Kidney epithelial cell (primary cell): ENCODE data around the gene WDCP. TPM values are rescaled to one million over a fixed set of nuclear protein-coding genes. Genes with fewer than 3 reads are reported as not detected.
A peak's percentile ranks its signal among the peaks of the same experiment; 100 is the strongest.

Experiments
- DNase-seq: peaks from one replicate; pipeline ENCODE4 v3.0.0-alpha.2; 2010; ENCODE audit warnings: low read depth
- H3K27me3 ChIP-seq: 2 replicates; pipeline ENCODE4 v1.6.0; 2011; ENCODE audit warnings: low read length; ENCODE audit not compliant: control insufficient read depth, insufficient read depth
- H3K36me3 ChIP-seq: 2 replicates; pipeline ENCODE4 v1.5.1; 2011; ENCODE audit warnings: low read length; ENCODE audit not compliant: control insufficient read depth, insufficient read depth
- H3K4me3 ChIP-seq: 2 replicates; pipeline ENCODE4 v1.5.1; 2011; ENCODE audit warnings: low read depth, mild to moderate bottlenecking, control low read depth, low read length
- total RNA-seq: library from RNA; depleted of rRNA; stranded (reverse); fragments of >200 nt; gene quantifications from 2 replicates; pipeline ENCODE4 v1.2.3, GENCODE V29; 2015
- TF ChIP-seq, protein P1 (sequence below): IDR thresholded peaks from 2 replicates; pipeline ENCODE4 v1.5.1; 2011; ENCODE audit warnings: mild to moderate bottlenecking, moderate library complexity, low read length, control low read depth, inconsistent platforms; ENCODE audit not compliant: insufficient read depth, poor library complexity, severe bottlenecking

WDCP gene
- total RNA-seq, 1 donor from 2014 or later: 8.2 TPM

DNA sequence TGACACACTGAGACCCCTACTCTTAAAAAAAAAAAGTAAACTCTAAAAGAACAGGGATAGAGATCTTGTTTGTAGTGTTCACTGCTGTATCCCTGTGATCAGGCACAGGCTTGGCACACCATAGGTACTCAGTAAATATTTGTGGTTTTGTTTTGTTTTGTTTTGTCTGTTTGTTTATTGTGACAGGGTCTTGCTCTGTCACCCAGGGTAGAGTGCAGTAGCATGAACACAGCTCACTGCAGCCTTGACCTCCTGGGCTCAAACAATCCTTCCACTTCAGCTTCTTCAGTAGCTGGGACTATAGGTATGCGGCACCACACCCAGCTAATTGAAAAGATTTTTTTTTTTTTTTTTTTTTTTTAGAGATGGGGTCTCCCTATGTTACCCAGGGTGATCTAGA is 5.8 kb upstream of the WDCP start:
- TF ChIP-seq, protein P1, sequence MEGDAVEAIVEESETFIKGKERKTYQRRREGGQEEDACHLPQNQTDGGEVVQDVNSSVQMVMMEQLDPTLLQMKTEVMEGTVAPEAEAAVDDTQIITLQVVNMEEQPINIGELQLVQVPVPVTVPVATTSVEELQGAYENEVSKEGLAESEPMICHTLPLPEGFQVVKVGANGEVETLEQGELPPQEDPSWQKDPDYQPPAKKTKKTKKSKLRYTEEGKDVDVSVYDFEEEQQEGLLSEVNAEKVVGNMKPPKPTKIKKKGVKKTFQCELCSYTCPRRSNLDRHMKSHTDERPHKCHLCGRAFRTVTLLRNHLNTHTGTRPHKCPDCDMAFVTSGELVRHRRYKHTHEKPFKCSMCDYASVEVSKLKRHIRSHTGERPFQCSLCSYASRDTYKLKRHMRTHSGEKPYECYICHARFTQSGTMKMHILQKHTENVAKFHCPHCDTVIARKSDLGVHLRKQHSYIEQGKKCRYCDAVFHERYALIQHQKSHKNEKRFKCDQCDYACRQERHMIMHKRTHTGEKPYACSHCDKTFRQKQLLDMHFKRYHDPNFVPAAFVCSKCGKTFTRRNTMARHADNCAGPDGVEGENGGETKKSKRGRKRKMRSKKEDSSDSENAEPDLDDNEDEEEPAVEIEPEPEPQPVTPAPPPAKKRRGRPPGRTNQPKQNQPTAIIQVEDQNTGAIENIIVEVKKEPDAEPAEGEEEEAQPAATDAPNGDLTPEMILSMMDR: no peak
- H3K4me3 ChIP-seq: no peak overlapping the region
- DNase-seq: no peak
- no peaks in the 10 kb centered on the region for H3K27me3 ChIP-seq
- no peaks in the 10 kb centered on the region for H3K36me3 ChIP-seq

- Histone ChIP-seq H3K4me3 (no peak overlapping the region), H3K36me3 (no peaks in the 10 kb centered on the region), H3K27me3 (no peaks in the 10 kb centered on the region)
- TF ChIP-seq, protein P1: no peak
- no peak for DNase-seq
Observed at GRCh38 chr2:24051833-24052232, 4.6 kb upstream of the WDCP start.

GRCh38 chr2:24050041-24050979 is 3.1 kb upstream of the WDCP start:
- Histone ChIP-seq H3K36me3 (no peaks in the 10 kb centered on the region), H3K27me3 (no peaks in the 10 kb centered on the region), H3K4me3 (peak overlapping the region; percentile 65)
- TF ChIP-seq, protein P1: no peak
- no peak for DNase-seq

- Histone ChIP-seq H3K4me3 (peak within 1 kb of the TSS; percentile 65), H3K27me3 (no peaks in the 10 kb centered on the region), H3K36me3 (no peaks in the 10 kb centered on the region)
- peak; percentile 21 for DNase-seq
- TF ChIP-seq, protein P1: no peak
Observed at GRCh38 chr2:24049485-24050021, 2.4 kb upstream of the WDCP start, which contains the start of gene FKBP1B. Gene FKBP1B (plus strand): TSS chr2:24049741. CDS start chr2:24049850, 109 bp downstream.

DNA sequence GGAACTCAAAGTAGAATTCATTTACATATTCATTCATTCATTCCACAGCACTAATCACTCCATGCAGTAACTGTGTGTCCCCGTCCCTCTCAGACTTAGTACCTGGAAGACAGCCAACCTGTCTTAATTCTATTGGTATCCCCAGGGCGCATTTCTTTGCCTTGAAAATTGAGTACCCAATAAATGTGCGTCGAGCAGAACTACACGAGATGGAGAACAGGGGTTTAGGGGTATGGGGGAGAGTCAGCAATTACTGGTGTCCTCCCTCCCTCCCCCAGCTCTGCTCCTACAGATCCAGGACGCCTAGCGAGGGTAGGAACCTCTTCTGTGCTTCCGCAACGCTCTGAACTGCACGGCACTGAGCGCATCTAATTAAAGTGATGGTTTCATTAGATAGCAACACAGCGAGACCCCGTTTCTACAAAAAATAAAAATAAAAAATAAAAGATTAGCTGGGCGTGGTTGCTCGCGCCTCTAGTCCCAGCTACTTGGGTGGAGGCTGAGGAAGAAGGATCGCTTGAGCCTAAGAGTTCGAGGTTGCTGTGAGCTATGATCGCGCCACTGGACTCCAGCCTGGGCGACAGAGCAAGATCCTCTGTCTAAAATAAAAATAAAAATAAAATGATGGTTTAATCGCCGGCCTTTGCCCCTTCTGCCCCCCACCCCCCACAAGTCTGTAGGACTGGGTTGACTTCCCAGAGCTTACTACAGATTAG is 1.7 kb upstream of the WDCP start:
- Histone ChIP-seq H3K4me3 (peak overlapping the region; percentile 65), H3K36me3 (no peaks in the 10 kb centered on the region), H3K27me3 (no peaks in the 10 kb centered on the region)
- TF ChIP-seq, protein P1: no peak
- no peak for DNase-seq
